Left ventricle myocardium inferior (tissue), 1 donor: Measurements from ENCODE around the gene NR3C2. TPM values are rescaled to one million over a fixed set of nuclear protein-coding genes. Genes with fewer than 3 reads are reported as not detected.

ENCODE experiments used
- DNase-seq: peaks from one replicate; pipeline ENCODE4 v3.0.0-alpha.2; 2020
- H3K27ac ChIP-seq: fragments of 200-600 bp; replicated peaks from 2 replicates; pipeline ENCODE4 v1.8.0; 2021
- H3K27me3 ChIP-seq: fragments of 200-600 bp; 2 replicates; pipeline ENCODE4 v1.8.0; 2021; ENCODE audit warnings: low read depth
- H3K36me3 ChIP-seq: fragments of 200-600 bp; 2 replicates; pipeline ENCODE4 v1.8.0; 2021
- H3K4me1 ChIP-seq: fragments of 200-600 bp; 2 replicates; pipeline ENCODE4 v1.8.0; 2021
- H3K4me3 ChIP-seq: fragments of 200-600 bp; 2 replicates; pipeline ENCODE4 v1.8.0; 2021; ENCODE audit warnings: mild to moderate bottlenecking, moderate library complexity
- H3K9me3 ChIP-seq: fragments of 200-600 bp; replicated peaks from 2 replicates; pipeline ENCODE4 v1.8.0; 2021
- intact Hi-C: fragments of 100-400 bp; cut with micrococcal nuclease; formaldehyde crosslinking; loops from one replicate; pipeline ENCODE4 v1.11.0; 2022
- total RNA-seq: library from RNA; stranded (reverse); fragmentation: NEBNext Ultra II Directional; extraction: Animal tissue kit (Norgen Biotek cat#: 25700); gene quantifications from one replicate; pipeline ENCODE4 v1.2.1, GENCODE V29; 2021
- TF ChIP-seq, protein P1 (sequence below): fragments of 200-600 bp; IDR thresholded peaks from 2 replicates; pipeline ENCODE4 v1.8.0; 2021; ENCODE audit warnings: antibody characterized with exemption, mild to moderate bottlenecking, borderline replicate concordance
- donor health status: DM: no; HTN: yes; CAD: no; lungs with severe emphysema.

NR3C2 gene
- total RNA-seq, 1 donor from 2014 or later = 23.9 TPM

DNA sequence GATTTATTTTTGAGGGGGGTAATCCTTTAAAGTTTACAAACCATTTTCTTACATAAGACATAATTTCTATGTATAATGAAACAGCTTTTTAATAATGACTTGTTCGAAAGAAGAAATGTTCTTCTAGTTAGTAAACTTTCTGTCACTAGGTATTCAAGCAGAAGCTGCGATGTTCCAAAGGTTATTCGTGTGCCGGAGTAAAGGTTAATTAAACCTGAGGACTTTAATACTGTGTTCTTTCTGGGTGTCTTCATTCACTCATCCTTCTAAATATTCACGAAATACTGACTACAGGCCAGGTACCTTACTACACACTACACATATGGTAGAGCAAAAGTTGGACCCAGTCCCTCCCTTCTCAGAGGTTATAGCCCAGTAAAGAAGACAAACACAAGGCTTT is 96.7 kb downstream of the NR3C2 start:
- TF ChIP-seq, protein P1, sequence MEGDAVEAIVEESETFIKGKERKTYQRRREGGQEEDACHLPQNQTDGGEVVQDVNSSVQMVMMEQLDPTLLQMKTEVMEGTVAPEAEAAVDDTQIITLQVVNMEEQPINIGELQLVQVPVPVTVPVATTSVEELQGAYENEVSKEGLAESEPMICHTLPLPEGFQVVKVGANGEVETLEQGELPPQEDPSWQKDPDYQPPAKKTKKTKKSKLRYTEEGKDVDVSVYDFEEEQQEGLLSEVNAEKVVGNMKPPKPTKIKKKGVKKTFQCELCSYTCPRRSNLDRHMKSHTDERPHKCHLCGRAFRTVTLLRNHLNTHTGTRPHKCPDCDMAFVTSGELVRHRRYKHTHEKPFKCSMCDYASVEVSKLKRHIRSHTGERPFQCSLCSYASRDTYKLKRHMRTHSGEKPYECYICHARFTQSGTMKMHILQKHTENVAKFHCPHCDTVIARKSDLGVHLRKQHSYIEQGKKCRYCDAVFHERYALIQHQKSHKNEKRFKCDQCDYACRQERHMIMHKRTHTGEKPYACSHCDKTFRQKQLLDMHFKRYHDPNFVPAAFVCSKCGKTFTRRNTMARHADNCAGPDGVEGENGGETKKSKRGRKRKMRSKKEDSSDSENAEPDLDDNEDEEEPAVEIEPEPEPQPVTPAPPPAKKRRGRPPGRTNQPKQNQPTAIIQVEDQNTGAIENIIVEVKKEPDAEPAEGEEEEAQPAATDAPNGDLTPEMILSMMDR = no peak
- no peaks in the 10 kb centered on the region for H3K36me3 ChIP-seq
- no peak overlapping the region for H3K27ac ChIP-seq
- H3K4me3 ChIP-seq = no peak overlapping the region
- intact Hi-C loops = no loop called here
- no peak for DNase-seq
- H3K27me3 ChIP-seq = no peaks in the 10 kb centered on the region
- H3K9me3 ChIP-seq = peaks cover 7% of the 10 kb centered on the region
- H3K4me1 ChIP-seq = peaks cover 58% of the 10 kb centered on the region

GRCh38 chr4:148344941-148345340 is 97.3 kb downstream of the NR3C2 start:
- H3K4me3 ChIP-seq = no peak overlapping the region
- intact Hi-C loops = no loop called here

DNA sequence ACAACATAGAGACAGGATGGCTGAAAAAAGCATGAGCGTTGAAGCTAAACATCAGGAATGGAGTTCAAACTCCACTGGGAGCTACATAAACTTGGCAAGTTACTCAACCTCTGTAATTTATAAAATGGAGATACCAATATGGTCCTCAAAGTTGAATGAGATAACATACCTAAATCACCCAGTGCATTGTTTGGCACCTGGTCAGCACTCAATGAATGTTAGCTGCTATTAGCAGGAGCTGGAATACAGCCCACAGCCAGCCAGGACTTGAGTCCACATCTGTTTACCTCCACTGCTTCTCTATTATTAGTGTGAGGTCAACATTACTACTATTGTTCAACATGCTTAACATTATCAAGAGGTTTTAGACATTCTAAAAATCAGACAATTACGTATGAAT is 97.9 kb downstream of the NR3C2 start:
- intact Hi-C loops = no loop called here
- Histone ChIP-seq H3K36me3 (no peaks in the 10 kb centered on the region), H3K4me1 (peaks cover 54% of the 10 kb centered on the region), H3K9me3 (peaks cover 18% of the 10 kb centered on the region), H3K4me3 (no peak overlapping the region), H3K27ac (no peak overlapping the region), H3K27me3 (no peaks in the 10 kb centered on the region)
- TF ChIP-seq, protein P1 = no peak
- no peak for DNase-seq

More at GRCh38 chr4:148344941-148345340, 97.3 kb downstream of the NR3C2 start:
- Histone ChIP-seq H3K9me3 (peaks cover 12% of the 10 kb centered on the region), H3K36me3 (no peaks in the 10 kb centered on the region), H3K4me1 (peaks cover 54% of the 10 kb centered on the region), H3K27ac (no peak overlapping the region), H3K27me3 (no peaks in the 10 kb centered on the region)
- TF ChIP-seq, protein P1 = no peak
- no peak for DNase-seq

DNA sequence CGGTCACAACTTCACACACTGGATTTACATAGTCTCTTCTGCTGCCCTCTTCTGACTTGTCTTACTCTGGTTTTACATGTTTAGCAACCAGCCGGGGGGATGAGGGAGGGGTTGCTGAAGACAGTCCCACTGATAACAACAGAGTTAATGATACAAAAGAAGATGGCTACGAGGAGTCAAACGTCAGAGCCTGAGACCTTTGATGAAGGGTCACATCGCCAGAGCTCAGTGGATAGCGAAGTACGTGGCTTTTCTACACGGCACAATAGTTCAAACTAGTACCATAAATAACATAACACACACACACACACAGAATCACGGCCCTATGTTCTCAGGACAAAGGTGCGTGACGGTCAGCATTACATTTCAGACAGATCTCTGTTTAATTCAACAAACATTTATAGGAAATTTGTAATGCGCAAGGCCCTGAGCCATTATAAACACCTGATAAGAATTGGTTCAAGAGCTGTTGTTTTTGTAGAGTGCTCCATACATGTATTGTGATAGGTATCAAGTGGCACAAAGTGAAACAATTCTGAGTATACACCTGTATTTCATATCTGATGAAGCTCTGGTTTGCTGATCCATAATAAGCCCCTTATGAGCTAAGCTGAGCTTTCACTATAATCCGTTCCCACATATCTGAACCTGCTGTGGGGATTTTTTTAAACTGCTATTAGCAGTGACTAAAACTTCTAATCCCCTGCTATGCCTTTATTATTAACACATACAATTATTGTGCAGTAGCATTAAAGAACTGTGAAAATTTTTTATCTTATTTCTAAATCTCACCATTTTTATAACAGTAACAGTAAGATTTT is 100.0 kb downstream of the NR3C2 start:
- peak overlapping the region; percentile 16 for H3K4me3 ChIP-seq
- TF ChIP-seq, protein P1 = no peak
- H3K4me1 ChIP-seq = peaks cover 54% of the 10 kb centered on the region
- H3K27me3 ChIP-seq = no peaks in the 10 kb centered on the region
- H3K36me3 ChIP-seq = no peaks in the 10 kb centered on the region
- peaks cover 22% of the 10 kb centered on the region for H3K9me3 ChIP-seq
- intact Hi-C loops = no loop called here
- no peak for DNase-seq
- peak overlapping the region; percentile 33 for H3K27ac ChIP-seq

DNA sequence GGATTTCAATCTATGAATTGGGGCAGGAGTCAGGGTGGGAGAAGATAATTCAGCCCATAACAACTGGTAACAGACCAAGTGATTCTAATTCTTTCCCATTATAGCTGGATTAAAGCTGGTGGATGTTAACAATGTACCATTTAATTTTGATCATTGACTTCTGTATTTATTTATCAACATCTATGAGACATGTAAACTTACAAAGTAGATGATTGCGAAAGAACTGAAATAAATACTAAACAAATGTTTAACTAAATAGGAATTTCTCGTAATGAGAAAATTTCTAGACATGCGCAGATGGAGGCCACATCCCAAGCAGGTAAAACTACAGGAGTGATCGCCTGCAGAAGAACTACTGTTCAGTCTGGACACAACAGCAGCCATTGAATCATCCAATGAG is 107.1 kb downstream of the NR3C2 start:
- Histone ChIP-seq H3K27ac (no peak overlapping the region), H3K4me1 (peaks cover 5% of the 10 kb centered on the region), H3K27me3 (no peaks in the 10 kb centered on the region), H3K36me3 (no peaks in the 10 kb centered on the region), H3K9me3 (peaks cover 12% of the 10 kb centered on the region), H3K4me3 (no peak overlapping the region)
- no peak for DNase-seq
- TF ChIP-seq, protein P1 = no peak
- intact Hi-C loops = no loop called here
